ENCODE data around the gene RBMY1D. TPM values are rescaled to one million over a fixed set of nuclear protein-coding genes. Genes with fewer than 3 reads are reported as not detected.

RBMY1D gene
- total and polyA plus RNA-seq, 2 donors (not counting 1 experiment from before 2014, with no cell fraction given): not detected

GRCh38 chrY:21835052-21835451 lies 59.3 kb downstream of the RBMY1D start:
- no peak overlapping the region for H3K9ac ChIP-seq (ENCODE audit: low read length)
- no peaks in the 10 kb centered on the region for H3K27me3 ChIP-seq (replicated peaks in 1 of 4; ENCODE audit: control extremely low read depth in 1 of 4, control insufficient read depth in 3 of 4, insufficient read depth in 4 of 4, low read length in 3 of 4)
- no peak overlapping the region for H3K27ac Mint-ChIP-seq

More at GRCh38 chrY:21835052-21835451, 59.3 kb downstream of the RBMY1D start:
- Mint-ChIP-seq H3K4me1 (no peaks in the 10 kb centered on the region), H3K4me3 (no peak overlapping the region), H3K9me3 (ENCODE audit: insufficient read depth) (no peaks in the 10 kb centered on the region), H3K27me3 (no peaks in the 10 kb centered on the region)
- TF ChIP-seq CTCF (IDR thresholded peaks at IDR 0.05): no peak
- no peak for TF ChIP-seq EZH2 (IDR thresholded peaks at IDR 0.05; ENCODE audit: borderline replicate concordance, insufficient read depth, low read depth, low read length, poor library complexity, severe bottlenecking)
- Histone ChIP-seq H3K4me3 (ENCODE audit: control extremely low read depth in 1 of 5, extremely low read depth in 1 of 5, insufficient read depth in 1 of 5, low read depth in 2 of 5, low read length in 4 of 5) (no peak overlapping the region), H4K20me1 (ENCODE audit: control insufficient read depth, insufficient read depth, low read length, poor library complexity, severe bottlenecking) (no peaks in the 10 kb centered on the region), H3K79me2 (ENCODE audit: control insufficient read depth, insufficient read depth, low read length) (no peaks in the 10 kb centered on the region), H3K9me3 (ENCODE audit: control extremely low read depth in 1 of 3, control insufficient read depth in 2 of 3, insufficient read depth in 1 of 3, low read length in 2 of 3) (no peaks in the 10 kb centered on the region), H3K4me2 (replicated peaks; ENCODE audit: low read depth, low read length, poor library complexity, severe bottlenecking) (no peak overlapping the region), H3K27ac (ENCODE audit: low read length in 2 of 2) (no peak overlapping the region), H3K4me1 (ENCODE audit: control insufficient read depth in 2 of 2, insufficient read depth in 2 of 2, low read length in 2 of 2) (no peaks in the 10 kb centered on the region), H2AFZ (ENCODE audit: insufficient read depth, low read depth, low read length, poor library complexity, severe bottlenecking) (no peak overlapping the region), H3K36me3 (replicated peaks in 1 of 2; ENCODE audit: control extremely low read depth in 1 of 2, control insufficient read depth in 1 of 2, extremely low read depth in 1 of 2, insufficient read depth in 2 of 2, low read length in 1 of 2) (no peaks in the 10 kb centered on the region)
- no peak for DNase-seq
- ChIA-PET POLR2A (no interaction called here), CTCF (no interaction called here)
- ATAC-seq (ENCODE audit: low read depth): no peak
- 93% methylated on average over 6 of the region's 7 CpGs for WGBS (ENCODE audit: insufficient coverage)
- intact Hi-C loops (cut with micrococcal nuclease): no loop called here

Other genes starting within 250 kb of the RBMY1D start
- gene RBMY1E, start 23.5 kb upstream of the RBMY1D start, total RNA-seq: not detected in 2 replicates
- not detected in 2 replicates for gene RBMY1E, start 23.5 kb upstream of the RBMY1D start, polyA plus RNA-seq